Measurements from ENCODE around the gene NOP56.

NOP56 gene

GRCh38 chr20:2703716-2704475 lies 51.5 kb downstream of the NOP56 start:
- no peak for DNase-seq (ENCODE audit: low spot score)

GRCh38 chr20:2705931-2706645 lies 53.7 kb downstream of the NOP56 start:
- peak; percentile 63 for DNase-seq (ENCODE audit: low spot score)

DNA sequence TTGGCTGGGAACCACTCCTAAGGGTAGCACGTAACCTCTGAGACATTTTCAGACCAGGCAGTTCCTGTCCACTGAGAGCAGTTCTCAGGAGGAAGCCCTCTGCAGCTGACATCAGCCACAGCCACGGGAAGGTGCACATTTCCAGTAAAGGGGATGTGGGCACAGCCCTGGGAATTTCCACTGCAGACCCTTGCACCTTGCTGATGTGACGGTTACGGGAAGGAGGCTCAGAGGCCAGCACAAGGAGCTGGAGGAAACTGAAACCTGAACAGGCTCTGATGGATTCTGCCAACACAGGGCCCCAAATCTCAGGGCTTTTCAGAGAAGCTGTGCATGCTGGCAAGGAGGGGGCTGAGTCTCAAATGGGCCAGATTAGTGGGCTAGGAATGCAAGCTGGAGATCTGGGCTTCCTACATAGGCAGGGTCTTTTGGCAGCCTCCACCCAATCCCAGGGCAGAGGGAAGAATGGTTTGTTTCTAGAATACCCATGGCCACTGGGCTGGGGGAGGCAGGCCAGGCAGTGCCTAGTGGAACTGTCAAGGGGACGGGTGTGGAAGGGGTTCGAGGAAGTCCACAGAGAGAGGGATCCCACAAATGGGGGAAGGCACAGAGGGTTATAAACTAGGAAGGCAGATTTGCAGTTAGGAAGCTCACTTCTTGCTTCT lies 54.4 kb downstream of the NOP56 start:
- DNase-seq (ENCODE audit: low spot score) = no peak

GRCh38 chr20:2707353-2708072 lies 55.1 kb downstream of the NOP56 start:
- no peak for DNase-seq (ENCODE audit: low spot score)
